A172 (cell line): ENCODE results near the gene SPG21. TPM values are rescaled to one million over a fixed set of nuclear protein-coding genes. Genes with fewer than 3 reads are reported as not detected.

Source experiments
- DNase-seq: peaks from one replicate; pipeline ENCODE4 v3.0.0-alpha.2; 2015; ENCODE audit warnings: low spot score
- total RNA-seq: library from RNA; depleted of rRNA; stranded (reverse); fragments of >200 nt; shearing (Covaris generic); gene quantifications from 2 replicates; pipeline ENCODE4 v1.2.3, GENCODE V29; 2014; rRNA removed

The SPG21 gene
- total RNA-seq, 1 experiment from 2014 or later = 102 TPM

- peak; percentile 76 for DNase-seq
These were observed 51.5 kb downstream of the SPG21 start for GRCh38 chr15:64938192-64938591.

- DNase-seq = no peak
These were observed 55.7 kb downstream of the SPG21 start for GRCh38 chr15:64934023-64934422.

GRCh38 chr15:64931381-64931780, 58.3 kb downstream of the SPG21 start:
- DNase-seq = no peak

GRCh38 chr15:64930778-64931371, 58.8 kb downstream of the SPG21 start:
- DNase-seq = peak; percentile 65

- no peak for DNase-seq
These were observed 59.6 kb downstream of the SPG21 start for GRCh38 chr15:64930019-64930652.

GRCh38 chr15:64928626-64929220, 61.0 kb downstream of the SPG21 start:
- DNase-seq = no peak

- no peak for DNase-seq
These were observed 63.1 kb downstream of the SPG21 start for GRCh38 chr15:64926661-64927060.

GRCh38 chr15:64925335-64926330, 64.1 kb downstream of the SPG21 start:
- DNase-seq = no peak

- no peak for DNase-seq
These were observed 66.2 kb downstream of the SPG21 start for GRCh38 chr15:64923546-64923945.

GRCh38 chr15:64921711-64922110, 68.0 kb downstream of the SPG21 start:
- peak; percentile 18 for DNase-seq

GRCh38 chr15:64919721-64920120, 70.0 kb downstream of the SPG21 start:
- DNase-seq = no peak

- DNase-seq = no peak
These were observed 72.5 kb downstream of the SPG21 start for GRCh38 chr15:64917211-64917610.

GRCh38 chr15:64916365-64916764, 73.3 kb downstream of the SPG21 start:
- DNase-seq = no peak

GRCh38 chr15:64915518-64916227, 74.0 kb downstream of the SPG21 start:
- DNase-seq = no peak

Other genes starting within 250 kb of the SPG21 start
- 0.50 and 0.53 TPM in 2 replicates for gene RBPMS2, start 214.3 kb downstream of the SPG21 start, total RNA-seq
- gene PIF1, start 164.3 kb downstream of the SPG21 start, total RNA-seq = 11.0 and 15.1 TPM in 2 replicates
- 15.2 and 24.3 TPM in 2 replicates for gene PLEKHO2, start 148.0 kb downstream of the SPG21 start, total RNA-seq
- gene ANKDD1A, start 78.0 kb downstream of the SPG21 start, total RNA-seq = 5.9 and 15.7 TPM in 2 replicates
- 33.4 and 47.1 TPM in 2 replicates for gene MTFMT, start 39.7 kb upstream of the SPG21 start, total RNA-seq
- not detected in 2 replicates for gene SLC51B, start 55.5 kb upstream of the SPG21 start, total RNA-seq
- gene RASL12, start 78.1 kb upstream of the SPG21 start, total RNA-seq = not detected in 2 replicates
- not detected in 2 replicates for gene KBTBD13, start 86.8 kb upstream of the SPG21 start, total RNA-seq
- 0.05 and 0.65 TPM in 2 replicates for gene UBAP1L, start 125.3 kb upstream of the SPG21 start, total RNA-seq
- gene PDCD7, start 143.9 kb upstream of the SPG21 start, total RNA-seq = 18.2 and 18.7 TPM in 2 replicates
- 27.1 and 34.7 TPM in 2 replicates for gene CLPX, start 195.4 kb upstream of the SPG21 start, total RNA-seq
- not detected in 2 replicates for gene CILP, start 221.6 kb upstream of the SPG21 start, total RNA-seq